ENCODE measurements around the gene HPCAL1.

Gene HPCAL1

GRCh38 chr2:10352972-10353371 is 50.3 kb downstream of the HPCAL1 start:
- no peak for DNase-seq (ENCODE audit: low read depth in 1 of 2, low spot score in 1 of 2)

GRCh38 chr2:10353931-10354330 is 51.2 kb downstream of the HPCAL1 start:
- DNase-seq (ENCODE audit: low read depth in 1 of 2, low spot score in 1 of 2): no peak

DNA sequence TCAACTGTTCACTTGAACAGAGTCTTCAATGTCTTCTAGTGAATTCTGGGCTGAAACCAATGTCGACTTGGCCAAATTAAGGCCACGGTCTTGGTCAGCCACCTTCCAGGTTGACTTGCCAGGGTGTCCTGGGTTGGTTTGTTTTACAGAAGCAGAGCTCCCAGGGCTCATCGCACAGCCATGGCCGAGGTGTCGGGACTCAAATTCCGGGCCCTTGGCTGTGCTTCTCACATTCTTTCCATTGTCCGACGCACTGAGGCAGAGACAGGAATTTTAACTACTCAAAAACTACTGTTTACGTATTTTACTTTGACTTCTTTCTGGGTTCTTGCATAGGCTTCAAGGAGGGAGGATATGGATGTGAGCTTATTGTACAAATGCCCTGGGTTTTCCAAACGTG is 51.7 kb downstream of the HPCAL1 start:
- no peak for DNase-seq (ENCODE audit: low read depth in 1 of 2, low spot score in 1 of 2)

DNA sequence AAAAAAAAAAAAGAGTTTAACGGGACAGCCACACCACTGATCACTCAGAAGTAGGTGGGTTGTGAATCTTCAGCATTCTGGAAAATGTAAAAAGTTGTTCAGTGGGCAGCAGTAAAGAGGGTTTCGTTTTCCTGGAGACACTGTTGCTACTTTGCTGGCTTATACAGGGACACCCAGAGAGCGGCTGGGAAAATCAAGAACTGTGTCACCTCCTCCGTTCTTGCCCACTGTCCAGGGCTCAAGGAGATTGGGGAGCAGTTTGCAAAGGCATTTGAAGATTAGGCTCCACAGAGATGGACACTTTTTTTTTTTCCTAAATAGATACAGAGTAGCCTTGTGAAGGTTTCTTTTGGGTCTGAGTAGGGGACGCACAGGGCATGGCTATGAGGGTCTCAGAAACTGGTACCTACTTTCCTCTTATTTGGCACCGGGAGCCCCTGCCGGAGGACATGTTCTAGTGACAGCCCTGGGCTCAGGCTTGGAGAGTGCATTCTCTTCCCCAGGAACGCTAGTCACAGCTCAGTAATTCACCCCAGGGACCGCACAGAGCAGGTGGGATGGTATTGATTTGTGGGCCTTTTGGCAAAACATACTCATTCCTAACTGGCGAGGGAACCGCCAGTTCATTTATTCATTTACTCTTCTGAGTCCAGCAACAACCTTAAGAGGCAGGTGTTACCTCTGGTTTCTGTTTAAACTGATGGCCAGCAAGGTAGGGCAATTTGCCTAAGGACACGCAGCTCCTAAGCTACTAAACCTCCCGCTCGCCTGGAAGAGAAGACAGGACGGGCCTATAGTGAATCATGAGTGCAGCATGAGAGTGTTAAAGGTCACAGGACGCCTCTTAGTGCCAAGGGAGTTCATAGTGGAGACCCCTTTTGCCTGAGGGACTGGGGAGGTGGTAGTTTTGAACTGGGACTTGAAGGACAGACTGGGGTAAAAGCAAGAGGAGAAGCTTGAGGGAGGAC is 53.1 kb downstream of the HPCAL1 start:
- no peak for DNase-seq (ENCODE audit: low read depth in 1 of 2, low spot score in 1 of 2)

GRCh38 chr2:10356439-10356811 is 53.7 kb downstream of the HPCAL1 start:
- no peak for DNase-seq (ENCODE audit: low read depth in 1 of 2, low spot score in 1 of 2)

DNA sequence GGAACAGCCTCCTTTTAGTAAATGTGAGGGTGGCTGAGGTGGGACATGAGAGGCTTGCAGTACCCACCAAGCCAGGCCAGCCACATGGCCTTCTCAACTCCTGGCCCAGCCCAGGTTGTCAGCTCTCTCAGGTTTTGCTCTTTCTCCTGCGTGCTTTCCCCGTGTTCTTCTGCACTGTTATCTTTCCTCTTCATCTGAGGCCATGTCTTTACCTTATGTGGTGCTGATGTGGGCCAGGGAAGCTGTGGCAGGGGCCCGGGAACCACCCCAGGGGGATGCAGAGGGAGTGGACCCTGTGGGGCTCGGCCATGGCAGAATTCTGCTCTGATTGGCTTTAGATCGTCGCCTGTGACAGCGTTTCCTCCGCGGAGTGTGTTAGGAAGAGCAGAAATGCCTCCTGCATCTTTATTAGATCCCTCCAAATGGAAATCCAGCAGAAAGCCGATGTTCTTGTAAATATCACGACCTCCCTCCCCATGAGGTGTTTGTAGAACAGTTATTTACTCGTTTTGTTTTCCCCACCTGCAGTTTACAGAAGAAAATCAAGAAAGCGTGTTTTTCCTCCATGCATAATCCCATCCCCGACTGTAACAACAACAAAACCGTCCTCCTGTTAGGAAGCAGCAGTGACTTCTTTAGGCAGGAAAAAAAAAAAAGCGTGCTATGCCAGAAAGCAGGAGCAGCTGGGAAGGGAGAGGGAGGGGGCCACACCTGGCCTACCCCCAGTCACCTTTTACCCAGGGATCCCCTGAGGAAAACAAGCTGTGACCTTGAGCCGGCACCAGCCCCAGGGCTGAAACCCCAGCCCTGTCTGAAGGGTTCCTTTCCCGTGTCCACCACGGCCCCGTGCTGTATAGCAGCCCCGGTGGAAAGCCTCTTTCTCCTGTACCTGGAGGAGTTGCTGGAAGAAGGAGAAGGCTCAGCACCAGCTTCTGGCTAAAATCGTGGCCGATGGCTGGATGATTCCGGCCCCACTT is 54.8 kb downstream of the HPCAL1 start:
- DNase-seq (ENCODE audit: low read depth in 1 of 2, low spot score in 1 of 2): no peak

DNA sequence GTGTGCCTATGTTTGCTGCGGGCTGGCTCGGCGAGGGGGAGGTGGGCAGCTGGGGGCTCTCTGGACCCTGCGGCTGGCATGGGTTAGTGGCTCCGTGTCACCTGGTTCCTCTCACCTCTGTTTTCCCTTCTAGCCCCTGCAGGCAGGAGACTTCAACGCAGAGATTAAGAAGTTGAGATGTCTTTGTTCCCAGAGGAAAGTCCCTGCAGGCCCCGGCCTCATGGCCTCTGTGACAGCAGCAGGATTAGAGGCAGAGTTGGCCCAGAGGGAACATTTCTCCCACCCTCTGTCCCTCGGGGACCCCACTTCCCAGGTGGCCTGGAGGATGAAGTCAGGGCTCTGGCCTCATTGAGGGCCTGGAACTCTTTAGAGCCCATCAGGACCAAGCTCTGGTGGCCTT is 56.5 kb downstream of the HPCAL1 start:
- DNase-seq (ENCODE audit: low read depth in 1 of 2, low spot score in 1 of 2): no peak

DNA sequence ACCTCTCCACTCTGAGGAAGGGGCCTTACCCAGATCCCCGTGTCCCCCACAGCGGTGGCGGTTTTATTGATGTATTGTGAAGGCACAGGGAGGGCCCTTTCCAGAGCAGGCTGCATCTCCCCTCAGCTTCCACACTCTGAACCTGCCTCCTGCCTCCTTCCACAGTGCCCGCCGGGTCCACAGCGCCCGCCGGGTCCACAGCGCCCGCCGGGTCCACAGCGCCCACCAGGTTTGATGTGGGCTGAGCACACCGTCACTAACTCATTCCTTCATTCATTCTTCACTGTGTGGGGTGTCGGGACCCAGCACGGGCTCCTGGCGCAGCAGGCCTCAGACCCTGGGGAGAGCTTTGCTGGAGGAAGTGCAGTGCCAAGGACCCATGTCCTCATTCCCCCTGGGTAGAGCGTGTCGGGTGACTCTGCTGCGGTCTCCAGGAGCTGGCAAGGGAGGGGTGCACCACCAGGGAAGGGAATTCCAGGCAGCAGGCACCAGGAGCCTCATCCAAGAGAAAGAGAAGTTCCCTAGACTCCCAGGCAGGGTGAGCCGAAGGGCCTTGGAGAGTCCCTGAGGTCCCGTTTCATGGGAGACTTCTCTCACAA is 57.1 kb downstream of the HPCAL1 start:
- no peak for DNase-seq (ENCODE audit: low read depth in 1 of 2, low spot score in 1 of 2)

DNA sequence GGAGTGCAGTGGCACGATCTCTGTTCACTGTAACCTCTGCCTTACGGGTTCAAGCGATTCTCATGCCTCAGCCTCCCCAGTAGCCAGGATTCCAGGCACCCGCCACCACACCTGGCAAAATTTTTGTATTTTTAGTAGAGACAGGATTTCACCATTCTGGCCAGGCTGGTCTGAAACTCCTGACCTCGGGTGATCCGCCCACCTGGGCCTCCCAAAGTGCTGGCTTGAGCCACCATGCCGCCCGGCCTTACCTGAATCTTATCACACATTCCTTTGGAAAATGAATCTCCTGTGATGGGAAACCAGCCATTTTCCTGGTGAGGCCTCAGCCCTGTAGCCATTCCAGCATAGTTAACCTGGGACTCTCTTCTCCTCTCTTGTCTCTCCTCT is 57.8 kb downstream of the HPCAL1 start:
- DNase-seq (ENCODE audit: low read depth in 1 of 2, low spot score in 1 of 2): no peak

- DNase-seq (ENCODE audit: low read depth in 1 of 2, low spot score in 1 of 2): no peak
These were observed 58.3 kb downstream of the HPCAL1 start for GRCh38 chr2:10360850-10361588.

DNA sequence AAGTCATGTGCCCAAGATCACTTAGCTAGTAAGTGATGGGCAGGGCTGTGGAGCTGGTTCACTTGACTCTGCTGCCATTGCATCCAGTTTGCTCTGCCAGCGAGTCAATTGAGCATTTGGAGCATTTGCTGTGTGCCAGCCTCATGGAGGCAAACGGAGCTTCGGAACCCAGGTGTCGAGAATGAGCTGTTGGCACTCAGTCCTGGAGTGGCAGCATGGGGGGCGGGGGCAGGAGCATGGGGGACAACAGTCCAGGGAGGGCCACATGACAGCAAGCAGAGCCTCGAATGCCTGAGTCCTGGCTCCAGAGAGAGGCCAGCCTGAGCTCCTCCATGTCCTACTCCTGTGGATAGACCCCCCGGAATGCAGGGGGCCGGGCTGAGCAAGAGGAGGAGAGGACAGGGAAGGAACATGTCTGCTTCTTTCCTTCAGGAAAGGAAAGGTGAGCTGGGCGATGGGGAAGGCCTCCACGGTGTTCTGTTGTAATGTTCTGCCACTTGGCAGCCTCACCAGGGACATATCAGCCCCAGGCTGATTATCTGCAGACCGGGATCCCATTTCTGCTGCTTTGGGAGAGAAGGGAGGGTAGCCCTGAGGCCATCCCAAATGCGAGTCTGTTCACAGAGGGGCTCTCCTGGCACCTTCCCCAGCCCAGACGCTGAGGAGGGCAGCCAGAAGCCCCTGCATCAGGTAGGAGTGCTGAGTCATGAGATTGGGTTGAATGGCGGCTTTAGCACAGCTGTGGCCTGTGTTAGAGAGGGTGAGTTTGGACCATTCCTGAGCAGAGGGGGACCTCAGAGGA is 59.6 kb downstream of the HPCAL1 start:
- no peak for DNase-seq (ENCODE audit: low read depth in 1 of 2, low spot score in 1 of 2)

GRCh38 chr2:10362898-10363454 is 60.3 kb downstream of the HPCAL1 start:
- no peak for DNase-seq (ENCODE audit: low read depth in 1 of 2, low spot score in 1 of 2)

DNA sequence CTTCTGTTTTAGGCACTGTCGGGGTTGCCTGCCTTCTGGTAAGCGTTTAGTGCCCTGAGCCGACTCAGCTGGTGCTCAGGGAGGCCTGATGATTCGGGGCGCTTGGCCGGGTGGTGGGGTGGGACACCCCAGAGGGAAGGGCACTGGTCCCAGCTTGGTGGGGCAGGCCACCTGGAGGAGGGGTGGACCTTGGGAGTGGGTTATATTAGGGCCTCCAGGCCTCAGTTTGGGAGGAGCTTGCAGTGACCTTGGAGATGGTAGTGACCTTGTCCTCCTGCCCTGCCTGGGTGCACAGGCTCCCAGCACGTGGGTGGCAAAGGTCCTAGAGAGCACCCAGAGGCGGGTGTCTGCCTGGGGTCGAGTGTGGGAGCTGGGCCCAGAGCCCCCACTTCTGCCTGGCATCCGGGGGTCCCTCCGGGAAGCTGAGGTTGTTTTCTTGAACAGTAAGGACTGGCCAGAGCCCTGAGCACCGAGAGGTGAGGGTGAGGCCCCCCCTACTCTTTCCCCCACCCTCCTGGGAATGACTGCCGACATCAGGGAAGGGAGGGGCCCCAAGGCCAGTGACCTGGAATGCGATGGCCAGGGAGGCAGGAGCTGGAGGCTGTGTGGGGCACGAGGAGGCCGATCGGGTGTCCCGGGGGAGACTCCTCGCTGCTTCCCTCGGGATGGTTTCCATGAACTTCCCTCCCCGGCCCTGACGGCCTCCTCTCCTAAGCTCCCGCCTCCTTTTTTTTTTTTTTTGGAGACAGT is 61.3 kb downstream of the HPCAL1 start:
- no peak for DNase-seq (ENCODE audit: low read depth in 1 of 2, low spot score in 1 of 2)

GRCh38 chr2:10365412-10365811 is 62.7 kb downstream of the HPCAL1 start:
- no peak for DNase-seq (ENCODE audit: low read depth in 1 of 2, low spot score in 1 of 2)

- DNase-seq (ENCODE audit: low read depth in 1 of 2, low spot score in 1 of 2): no peak
These were observed 64.0 kb downstream of the HPCAL1 start for GRCh38 chr2:10366601-10367270.

GRCh38 chr2:10367472-10368439 is 65.1 kb downstream of the HPCAL1 start:
- DNase-seq (ENCODE audit: low read depth in 1 of 2, low spot score in 1 of 2): no peak
